ENCODE measurements around the gene NCBP1.

The NCBP1 gene

DNA sequence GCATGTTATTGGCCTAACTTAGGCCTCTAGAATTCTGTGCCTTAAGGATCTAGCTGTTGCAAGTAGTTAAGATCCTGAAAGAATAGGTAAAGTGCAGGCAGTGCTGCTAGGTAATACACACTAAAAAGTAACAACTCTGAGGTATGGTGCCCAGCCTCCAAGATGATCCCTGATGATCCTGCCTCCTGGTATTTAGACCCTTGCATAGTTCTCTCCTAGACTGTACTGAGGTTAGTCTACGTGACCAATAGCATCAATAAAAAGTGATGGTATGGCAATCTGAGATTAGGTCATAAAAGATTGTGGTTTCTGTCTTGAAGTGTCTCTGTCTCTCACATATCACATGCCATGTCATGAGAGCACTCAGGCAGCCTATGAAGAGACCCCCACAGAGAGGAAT is 9.7 kb upstream of the NCBP1 start:
- Histone ChIP-seq H3K79me2 (ENCODE audit: control insufficient read depth, low read length) (peaks cover 22% of the 10 kb centered on the region), H4K20me1 (ENCODE audit: control insufficient read depth, insufficient read depth, low read depth, low read length) (no peaks in the 10 kb centered on the region), H3K4me1 (ENCODE audit: control insufficient read depth, low read length) (peaks cover 3% of the 10 kb centered on the region), H3K27ac (ENCODE audit: low read depth, low read length) (no peak overlapping the region), H3K9me3 (ENCODE audit: control insufficient read depth, insufficient read depth, low read length) (no peaks in the 10 kb centered on the region), H3K27me3 (ENCODE audit: control insufficient read depth, low read length) (no peaks in the 10 kb centered on the region), H3K36me3 (ENCODE audit: control insufficient read depth, low read length) (peaks cover 75% of the 10 kb centered on the region), H3F3A (ENCODE audit: control insufficient read depth, insufficient read depth) (no peaks in the 10 kb centered on the region), H3K4me3 (ENCODE audit: low read length) (no peak overlapping the region), H3K9me2 (replicated peaks; ENCODE audit: control insufficient read depth, low read length) (no peaks in the 10 kb centered on the region), H3K4me2 (ENCODE audit: low read length) (no peak overlapping the region)
- TF ChIP-seq EZH2phosphoT487 (IDR thresholded peaks at IDR 0.05; ENCODE audit: borderline replicate concordance, low read length) = no peak
- TF ChIP-seq, protein P1, sequence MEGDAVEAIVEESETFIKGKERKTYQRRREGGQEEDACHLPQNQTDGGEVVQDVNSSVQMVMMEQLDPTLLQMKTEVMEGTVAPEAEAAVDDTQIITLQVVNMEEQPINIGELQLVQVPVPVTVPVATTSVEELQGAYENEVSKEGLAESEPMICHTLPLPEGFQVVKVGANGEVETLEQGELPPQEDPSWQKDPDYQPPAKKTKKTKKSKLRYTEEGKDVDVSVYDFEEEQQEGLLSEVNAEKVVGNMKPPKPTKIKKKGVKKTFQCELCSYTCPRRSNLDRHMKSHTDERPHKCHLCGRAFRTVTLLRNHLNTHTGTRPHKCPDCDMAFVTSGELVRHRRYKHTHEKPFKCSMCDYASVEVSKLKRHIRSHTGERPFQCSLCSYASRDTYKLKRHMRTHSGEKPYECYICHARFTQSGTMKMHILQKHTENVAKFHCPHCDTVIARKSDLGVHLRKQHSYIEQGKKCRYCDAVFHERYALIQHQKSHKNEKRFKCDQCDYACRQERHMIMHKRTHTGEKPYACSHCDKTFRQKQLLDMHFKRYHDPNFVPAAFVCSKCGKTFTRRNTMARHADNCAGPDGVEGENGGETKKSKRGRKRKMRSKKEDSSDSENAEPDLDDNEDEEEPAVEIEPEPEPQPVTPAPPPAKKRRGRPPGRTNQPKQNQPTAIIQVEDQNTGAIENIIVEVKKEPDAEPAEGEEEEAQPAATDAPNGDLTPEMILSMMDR (IDR thresholded peaks at IDR 0.05; ENCODE audit: low read depth, low read length, poor library complexity, severe bottlenecking) = no peak

- H4K20me1 ChIP-seq (ENCODE audit: control insufficient read depth, insufficient read depth, low read depth, low read length) = no peaks in the 10 kb centered on the region
- H3K9me2 ChIP-seq (replicated peaks; ENCODE audit: control insufficient read depth, low read length) = no peaks in the 10 kb centered on the region
- H3F3A ChIP-seq (ENCODE audit: control insufficient read depth, insufficient read depth) = no peaks in the 10 kb centered on the region
- TF ChIP-seq EZH2phosphoT487 (IDR thresholded peaks at IDR 0.05; ENCODE audit: borderline replicate concordance, low read length) = no peak
- TF ChIP-seq, protein P1 (IDR thresholded peaks at IDR 0.05; ENCODE audit: low read depth, low read length, poor library complexity, severe bottlenecking) = no peak
- peaks cover 83% of the 10 kb centered on the region for H3K36me3 ChIP-seq (ENCODE audit: control insufficient read depth, low read length)
- H3K4me2 ChIP-seq (ENCODE audit: low read length) = no peak overlapping the region
- H3K4me3 ChIP-seq (ENCODE audit: low read length) = no peak overlapping the region
- H3K27ac ChIP-seq (ENCODE audit: low read depth, low read length) = no peak overlapping the region
- H3K4me1 ChIP-seq (ENCODE audit: control insufficient read depth, low read length) = peaks cover 8% of the 10 kb centered on the region
- H3K9me3 ChIP-seq (ENCODE audit: control insufficient read depth, insufficient read depth, low read length) = no peaks in the 10 kb centered on the region
- no peaks in the 10 kb centered on the region for H3K27me3 ChIP-seq (ENCODE audit: control insufficient read depth, low read length)
- H3K79me2 ChIP-seq (ENCODE audit: control insufficient read depth, low read length) = peaks cover 39% of the 10 kb centered on the region
Observed at GRCh38 chr9:97625620-97626019, 8.0 kb upstream of the NCBP1 start.

DNA sequence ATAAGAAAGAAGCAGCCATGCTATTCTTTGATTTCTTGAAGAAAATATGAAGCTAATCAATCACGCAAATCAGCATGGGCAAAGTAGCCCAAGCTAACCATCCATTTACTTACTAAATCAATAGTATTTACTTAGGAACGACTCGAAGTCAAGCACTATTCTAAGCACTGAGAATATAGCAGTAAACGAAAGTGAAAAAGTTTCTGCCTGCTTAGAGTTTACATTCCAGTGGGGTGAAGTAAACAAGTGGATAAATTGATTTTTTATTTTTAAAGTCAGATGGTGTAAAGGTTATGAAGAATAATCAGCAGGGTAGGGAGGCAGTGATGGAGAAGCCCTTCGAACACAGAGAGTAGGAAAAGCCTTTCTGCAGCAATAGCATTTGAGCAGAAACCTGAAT is 6.0 kb upstream of the NCBP1 start:
- H3K27me3 ChIP-seq (ENCODE audit: control insufficient read depth, low read length) = no peaks in the 10 kb centered on the region
- H3K4me2 ChIP-seq (ENCODE audit: low read length) = no peak overlapping the region
- H3K9me2 ChIP-seq (replicated peaks; ENCODE audit: control insufficient read depth, low read length) = no peaks in the 10 kb centered on the region
- TF ChIP-seq, protein P1 (IDR thresholded peaks at IDR 0.05; ENCODE audit: low read depth, low read length, poor library complexity, severe bottlenecking) = no peak
- TF ChIP-seq EZH2phosphoT487 (IDR thresholded peaks at IDR 0.05; ENCODE audit: borderline replicate concordance, low read length) = no peak
- peaks cover 18% of the 10 kb centered on the region for H3K4me1 ChIP-seq (ENCODE audit: control insufficient read depth, low read length)
- H3K9me3 ChIP-seq (ENCODE audit: control insufficient read depth, insufficient read depth, low read length) = no peaks in the 10 kb centered on the region
- H3K27ac ChIP-seq (ENCODE audit: low read depth, low read length) = no peak overlapping the region
- H3K4me3 ChIP-seq (ENCODE audit: low read length) = no peak overlapping the region
- H3K36me3 ChIP-seq (ENCODE audit: control insufficient read depth, low read length) = peaks cover 65% of the 10 kb centered on the region
- H3F3A ChIP-seq (ENCODE audit: control insufficient read depth, insufficient read depth) = peaks cover under 1% of the 10 kb centered on the region; the same call in 1 of the 2 replicates
- H3K79me2 ChIP-seq (ENCODE audit: control insufficient read depth, low read length) = peaks cover 59% of the 10 kb centered on the region
- no peaks in the 10 kb centered on the region for H4K20me1 ChIP-seq (ENCODE audit: control insufficient read depth, insufficient read depth, low read depth, low read length)

Data from DOHH2 (cell line).